NCI-H146 treated with DMSO at 0.1 percent for 48 hours (cell line): ENCODE data around the gene UQCRHL.
A peak's percentile ranks its signal among the peaks of the same experiment; 100 is the strongest.
"Not testable (repeated sequence)": the region's sequence is repeated elsewhere in the genome, so short reads cannot be mapped to it uniquely, and the experiment has no call there.

Source experiments
- DNase-seq: peaks from one replicate; lab custom pipeline; 2025; ENCODE audit not compliant: unreplicated experiment; lab: John Stamatoyannopoulos, UW

The UQCRHL gene

GRCh38 chr1:15835741-15836510 is 28.5 kb upstream of the UQCRHL start:
- DNase-seq: peak; percentile 91

GRCh38 chr1:15835205-15835740 is 27.8 kb upstream of the UQCRHL start:
- no peak for DNase-seq

- peak; percentile 87 for DNase-seq
Observed at GRCh38 chr1:15834406-15835204, 27.2 kb upstream of the UQCRHL start.

GRCh38 chr1:15833842-15834405 is 26.5 kb upstream of the UQCRHL start:
- DNase-seq: peak; percentile 62

- no peak for DNase-seq
Observed at GRCh38 chr1:15833069-15833679, 25.7 kb upstream of the UQCRHL start.

GRCh38 chr1:15830258-15830657 is 22.8 kb upstream of the UQCRHL start:
- no peak for DNase-seq

GRCh38 chr1:15828931-15829330 is 21.5 kb upstream of the UQCRHL start:
- DNase-seq: not testable (repeated sequence)

- DNase-seq: not testable (repeated sequence)
Observed at GRCh38 chr1:15827567-15827966, 20.1 kb upstream of the UQCRHL start.

GRCh38 chr1:15826810-15827507 is 19.5 kb upstream of the UQCRHL start:
- no peak for DNase-seq

GRCh38 chr1:15825800-15826199 is 18.4 kb upstream of the UQCRHL start:
- no peak for DNase-seq

GRCh38 chr1:15820478-15820877 is 13.0 kb upstream of the UQCRHL start:
- no peak for DNase-seq

GRCh38 chr1:15816674-15817073 is 9.2 kb upstream of the UQCRHL start:
- DNase-seq: no peak

- no peak for DNase-seq
Observed at GRCh38 chr1:15810073-15810472, 2.6 kb upstream of the UQCRHL start.

- DNase-seq: no peak
Observed at GRCh38 chr1:15808955-15809354, 1.5 kb upstream of the UQCRHL start.

GRCh38 chr1:15807121-15807520 is 328 bp downstream of the UQCRHL start:
- no peak for DNase-seq

- no peak for DNase-seq
Observed at GRCh38 chr1:15804060-15804459, 3.4 kb downstream of the UQCRHL start.

GRCh38 chr1:15803380-15803779 is 4.1 kb downstream of the UQCRHL start:
- peak; percentile 17 for DNase-seq

GRCh38 chr1:15802234-15802965 is 5.0 kb downstream of the UQCRHL start:
- DNase-seq: no peak

GRCh38 chr1:15799928-15800835 is 7.3 kb downstream of the UQCRHL start:
- peak; percentile 56 for DNase-seq
